Suppressor macrophage treated with lipopolysaccharide for 4 hours (primary cell): ENCODE results near the gene CMTM8.

Source experiments
- DNase-seq: peaks from one replicate; pipeline ENCODE4 v3.0.0-alpha.2; 2020

CMTM8 gene

DNA sequence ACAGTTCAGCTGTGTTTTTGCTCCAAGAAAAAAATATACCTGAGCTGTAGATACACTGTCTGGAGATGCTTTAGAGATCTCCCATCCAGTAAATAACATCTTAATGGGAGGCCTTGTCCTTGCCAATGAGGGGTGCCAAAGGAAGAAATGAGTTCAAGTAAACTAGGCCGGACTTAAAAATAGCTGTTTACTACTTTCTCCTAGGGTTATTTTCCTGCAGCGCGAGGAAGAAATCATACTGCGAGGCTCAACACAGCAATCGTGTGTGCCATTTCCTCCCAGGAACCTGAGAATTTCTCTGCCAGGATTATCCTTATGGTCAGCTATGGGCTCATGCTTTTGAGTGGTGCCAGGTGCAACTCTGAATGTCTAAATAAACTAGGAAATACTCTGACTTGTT is 71.9 kb downstream of the CMTM8 start:
- no peak for DNase-seq

DNA sequence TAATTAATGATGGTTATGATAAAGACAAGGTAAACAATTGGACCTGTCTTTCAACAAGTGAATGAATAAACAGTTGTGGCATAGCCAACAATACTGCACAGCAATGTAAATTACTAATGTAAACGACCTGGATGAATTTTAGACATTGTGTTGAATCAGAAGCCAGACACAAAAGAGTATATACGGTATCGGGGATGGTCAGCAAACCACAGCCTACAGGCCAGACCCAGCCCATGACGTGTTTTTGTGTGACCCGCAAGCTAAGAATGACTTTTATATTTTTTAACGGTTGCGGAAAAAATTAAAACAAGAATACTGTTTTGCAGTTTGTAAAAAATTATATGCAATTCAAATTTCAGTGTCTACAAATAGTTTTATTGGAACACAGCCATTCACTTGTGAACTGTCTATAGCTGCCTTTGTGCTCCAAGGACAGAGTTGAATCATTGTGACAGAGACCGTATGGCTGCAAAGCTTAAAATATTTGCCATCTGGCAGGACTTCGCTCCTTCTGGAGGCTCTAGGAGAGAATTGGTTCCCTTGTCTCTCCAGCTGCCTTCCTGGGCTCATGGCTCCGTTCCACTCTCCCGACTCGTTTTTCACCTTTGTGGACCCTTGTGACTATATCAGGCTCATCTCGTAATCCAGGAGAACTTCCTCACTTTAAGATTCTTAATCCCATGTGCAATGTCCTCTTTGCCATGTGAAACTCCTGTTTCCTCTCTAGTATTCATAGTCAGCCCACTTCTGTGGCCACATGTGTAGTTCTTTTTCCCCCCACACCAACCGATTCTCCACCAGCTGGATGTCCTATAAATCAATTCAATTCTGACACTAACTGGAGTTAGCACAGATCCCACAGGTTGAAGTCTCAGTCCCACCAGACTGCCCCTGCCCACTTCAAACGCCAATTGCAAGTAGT is 72.7 kb downstream of the CMTM8 start:
- no peak for DNase-seq

DNA sequence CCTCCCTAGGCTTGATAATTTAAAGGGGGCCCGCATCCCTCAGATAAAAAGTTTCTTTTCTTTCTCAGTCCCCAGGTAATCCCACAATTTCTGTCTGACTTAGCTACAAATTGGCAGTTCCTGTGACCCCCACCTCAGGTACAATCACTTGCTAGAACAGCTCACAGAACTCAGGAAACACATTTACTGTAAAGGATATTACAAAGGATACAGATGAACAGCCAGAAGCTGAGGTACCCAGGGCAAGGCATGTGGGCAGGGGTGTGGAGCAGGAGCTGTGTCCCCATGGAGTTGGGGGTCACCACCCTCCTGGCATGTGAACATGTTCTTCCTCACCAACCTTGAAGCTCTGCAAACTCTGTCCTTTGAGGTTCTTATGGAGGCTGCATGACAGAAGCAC is 73.8 kb downstream of the CMTM8 start:
- no peak for DNase-seq

DNA sequence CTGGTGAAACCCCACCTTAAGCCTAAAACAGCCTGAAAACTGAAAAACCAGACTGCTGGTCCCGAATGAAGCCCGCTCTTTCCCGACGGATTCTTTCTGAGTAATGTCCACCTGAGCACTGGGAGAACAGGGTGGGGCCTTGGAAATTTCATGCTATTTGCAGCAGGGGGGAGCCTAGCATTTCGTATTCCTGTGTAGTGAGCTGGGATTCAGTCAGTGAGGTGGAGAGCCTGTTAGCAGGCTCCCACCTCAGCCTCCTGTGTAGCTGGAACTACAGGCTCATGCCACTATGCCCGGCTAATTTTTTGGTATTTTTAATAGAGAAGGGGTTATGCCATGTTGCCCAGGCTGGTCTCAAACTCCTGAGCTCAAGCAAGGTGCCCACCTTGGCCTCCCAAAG is 74.7 kb downstream of the CMTM8 start:
- no peak for DNase-seq

DNA sequence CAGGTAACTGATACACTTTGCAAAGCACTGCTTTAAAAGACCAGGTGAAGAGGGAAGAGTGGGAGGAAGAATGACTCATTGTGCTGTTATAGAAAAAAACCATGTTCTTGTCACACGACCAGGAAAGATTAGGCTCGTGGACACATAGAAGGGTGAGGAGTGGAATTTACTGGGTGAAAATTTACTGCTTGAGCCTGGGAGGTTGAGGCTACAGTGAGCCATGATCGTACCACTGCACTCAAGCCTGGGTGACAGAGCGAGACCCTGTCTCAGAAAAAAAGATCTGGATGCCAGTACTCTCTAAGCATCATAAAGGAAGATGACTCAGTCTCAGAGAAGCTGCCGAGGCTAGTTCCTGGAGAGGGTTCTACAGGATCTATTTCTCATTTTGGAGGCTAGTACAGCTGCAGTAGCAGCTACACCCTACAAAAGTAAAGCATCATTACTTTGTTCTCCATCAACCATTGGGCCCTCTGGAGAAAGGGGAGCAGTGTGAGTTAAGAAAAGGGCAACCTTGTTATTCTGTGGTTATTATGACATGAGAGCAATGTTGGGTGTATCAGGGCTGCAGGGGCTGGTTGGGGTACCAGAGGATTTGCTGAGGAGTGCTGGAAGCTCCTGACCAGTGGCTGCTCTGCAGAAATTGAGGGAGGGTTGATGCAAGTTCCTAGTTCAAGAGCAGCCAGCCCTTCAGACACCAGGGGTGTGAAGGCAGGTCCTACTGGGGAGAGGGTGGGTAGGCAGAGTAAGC is 75.4 kb downstream of the CMTM8 start:
- DNase-seq: no peak

DNA sequence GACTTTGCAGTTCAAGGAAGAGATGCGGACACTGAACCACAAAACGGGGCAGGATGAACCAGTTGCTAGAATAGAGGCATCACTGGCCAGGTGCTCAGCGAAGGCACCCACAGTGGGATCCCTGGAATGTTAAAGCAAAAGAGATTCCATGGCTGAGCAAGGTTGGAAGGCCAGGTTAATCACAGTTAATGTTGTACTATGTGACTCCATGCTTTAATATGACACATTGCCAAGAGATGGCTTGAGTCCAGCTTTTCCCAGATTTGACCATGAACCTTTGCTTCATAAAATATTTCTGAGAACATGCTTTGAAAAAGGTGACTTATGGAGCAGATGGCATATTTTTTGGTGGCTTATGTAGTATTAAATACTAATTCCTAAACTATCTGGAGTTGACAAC is 77.0 kb downstream of the CMTM8 start:
- no peak for DNase-seq

DNA sequence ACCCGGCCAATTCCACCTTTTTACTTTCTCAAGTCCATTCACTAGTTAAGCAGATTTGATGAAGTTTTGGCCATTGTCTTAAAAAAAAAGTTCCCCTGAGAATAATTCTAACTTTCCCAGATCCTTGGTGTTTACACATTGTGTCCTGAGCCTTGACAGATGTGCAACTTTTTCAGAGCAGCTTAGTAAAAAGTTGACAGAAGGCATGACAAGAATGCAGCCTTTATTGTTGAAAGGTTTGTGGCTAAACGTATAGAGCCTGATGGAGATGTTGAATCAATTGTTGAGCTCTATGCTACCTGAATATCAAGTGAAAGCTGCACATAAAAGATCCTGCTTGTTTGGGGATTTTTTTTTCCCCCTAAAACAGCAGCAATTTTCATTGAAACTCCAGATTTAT is 77.8 kb downstream of the CMTM8 start:
- DNase-seq: no peak

DNA sequence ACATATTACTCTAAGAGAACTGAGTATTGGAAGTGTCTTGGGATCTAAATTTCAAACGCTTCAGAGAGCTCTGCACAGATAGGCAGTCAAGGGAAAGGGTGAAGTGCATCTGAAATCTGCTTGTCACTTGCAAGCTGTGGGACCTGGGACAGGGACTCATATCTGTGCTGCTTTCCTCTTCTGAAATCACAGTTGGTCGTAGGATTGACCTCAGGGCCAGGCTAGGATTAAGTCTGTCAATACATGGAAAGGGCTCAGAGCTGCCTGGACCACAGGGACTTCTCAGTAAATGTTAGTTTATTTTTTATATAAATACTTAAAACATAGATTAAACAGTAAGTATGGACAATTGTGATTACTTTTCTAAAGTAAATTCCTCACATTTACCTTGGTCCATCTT is 78.5 kb downstream of the CMTM8 start:
- DNase-seq: no peak

DNA sequence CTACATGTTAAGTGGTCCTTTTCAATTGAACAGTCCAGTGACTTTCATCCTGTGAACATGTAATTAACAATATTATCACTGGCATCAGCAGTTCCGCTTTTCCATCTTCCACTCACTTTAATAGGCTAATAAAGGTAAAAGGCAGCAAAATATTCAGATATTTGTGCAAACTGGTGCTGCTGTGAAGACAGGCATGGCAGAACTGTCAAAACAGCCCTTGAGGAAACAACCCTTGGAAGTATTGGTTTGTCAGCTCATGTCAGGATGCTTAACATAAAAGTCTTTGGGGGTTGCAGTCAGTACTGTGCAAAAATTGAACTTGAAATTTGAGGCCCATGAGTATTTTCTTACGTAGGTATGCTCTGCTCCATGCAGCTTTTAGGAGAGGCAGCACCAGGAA is 81.1 kb downstream of the CMTM8 start:
- DNase-seq: no peak

DNA sequence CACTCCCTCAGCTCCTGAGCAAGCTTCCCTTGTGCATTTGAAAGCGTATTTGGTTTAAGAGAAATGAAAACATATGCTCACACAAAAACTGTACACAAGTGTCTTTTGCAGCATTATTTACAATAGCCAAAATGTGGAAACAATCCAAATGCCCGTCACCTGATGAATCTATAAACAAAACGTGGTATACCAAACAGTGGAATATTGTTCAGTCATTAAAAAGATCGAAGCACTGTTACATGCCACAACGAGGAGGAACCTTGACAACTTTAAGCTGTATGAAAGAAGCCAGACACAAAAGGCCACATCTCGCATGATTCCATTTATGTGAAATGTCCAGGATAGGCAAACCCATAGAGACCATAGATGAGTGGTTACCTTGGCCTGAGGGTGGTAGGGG is 81.6 kb downstream of the CMTM8 start:
- no peak for DNase-seq

DNA sequence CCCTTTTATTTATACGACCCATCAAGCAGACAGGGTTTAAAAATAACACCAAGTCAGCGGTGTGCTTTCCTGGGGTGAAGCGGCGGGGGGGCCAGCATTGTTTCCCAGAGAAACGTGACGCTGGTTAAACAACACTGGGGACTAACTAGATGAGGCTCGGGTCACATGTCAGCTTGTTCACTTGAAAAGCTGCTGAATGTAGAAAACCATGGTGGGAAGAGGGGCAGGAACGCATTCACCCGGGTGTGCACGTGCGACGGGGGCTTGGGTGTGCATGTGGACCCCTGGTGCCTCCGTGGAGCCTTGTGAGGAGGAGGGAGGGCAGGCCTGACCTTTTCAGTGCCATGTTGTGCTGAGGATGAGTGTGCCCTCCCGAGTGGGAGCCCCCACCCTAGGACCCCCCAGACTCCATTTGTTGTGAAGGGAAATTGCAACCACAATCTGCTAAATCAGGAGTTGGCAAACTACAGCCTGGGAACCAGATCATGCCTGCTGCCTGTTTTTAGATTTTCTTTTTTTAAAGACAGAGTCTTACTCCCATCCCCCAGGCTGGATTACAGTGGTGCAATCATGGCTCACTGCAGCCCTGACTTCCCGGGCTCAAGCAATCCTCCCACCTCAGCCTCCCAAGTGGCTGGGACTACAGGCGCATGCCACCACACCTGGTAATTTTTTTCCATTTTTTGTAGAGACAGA is 82.8 kb downstream of the CMTM8 start:
- DNase-seq: no peak

DNA sequence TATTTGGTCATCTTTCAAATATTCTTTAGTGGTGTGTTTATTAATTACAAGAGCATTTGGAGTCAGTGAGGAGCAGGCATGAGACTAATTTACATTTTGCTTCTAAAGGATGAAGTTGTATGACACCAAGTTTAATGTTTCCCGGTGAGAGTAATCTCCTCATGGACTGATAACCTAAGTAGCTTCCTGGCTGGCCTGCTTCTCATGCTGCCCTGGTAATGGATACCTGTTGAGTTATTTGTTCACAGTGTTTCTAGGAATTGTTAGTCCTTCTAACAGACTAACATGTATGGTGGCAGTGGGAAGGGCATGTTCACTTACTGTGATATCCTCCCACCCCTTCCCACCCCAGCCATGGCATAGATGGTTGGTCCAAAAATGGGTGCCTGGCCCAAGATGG is 83.8 kb downstream of the CMTM8 start:
- no peak for DNase-seq

DNA sequence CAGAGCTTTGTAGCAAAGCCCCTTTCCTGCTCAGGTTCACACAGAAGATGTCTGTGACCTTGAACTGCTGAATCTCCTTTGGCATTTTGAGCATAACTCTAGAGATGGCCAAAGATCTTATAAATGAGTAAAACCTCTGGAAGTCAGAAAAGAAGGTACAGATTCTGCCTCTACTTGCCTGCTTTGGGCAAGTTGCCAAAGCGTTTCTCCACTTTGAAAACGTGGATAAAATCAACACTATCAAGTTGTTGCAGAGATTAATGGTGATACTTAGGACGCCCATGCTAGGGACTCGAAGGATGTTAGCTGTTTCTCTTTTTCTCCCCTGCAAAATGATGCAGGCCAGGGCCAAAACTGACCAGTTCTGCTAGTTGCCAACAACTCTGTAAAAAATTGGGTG is 85.1 kb downstream of the CMTM8 start:
- DNase-seq: no peak

DNA sequence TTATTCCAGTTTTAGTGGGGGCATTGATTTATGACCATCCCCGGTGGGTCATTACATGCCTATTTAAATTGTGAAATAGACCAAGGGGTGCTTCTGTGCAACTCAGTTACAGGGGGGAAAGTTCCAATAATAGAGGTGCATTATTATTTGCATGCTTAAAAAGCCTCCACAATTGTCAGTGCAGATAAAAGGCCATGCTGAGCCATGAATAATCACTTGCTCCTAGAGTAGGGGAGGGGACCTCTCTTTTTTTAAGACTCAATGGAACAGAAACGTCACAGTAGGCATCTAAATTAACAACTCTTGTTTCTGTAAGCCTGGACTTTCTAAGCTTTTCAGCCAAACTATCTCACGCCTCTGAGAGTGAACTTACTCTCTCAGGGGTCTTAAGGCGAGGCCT is 86.7 kb downstream of the CMTM8 start:
- no peak for DNase-seq

DNA sequence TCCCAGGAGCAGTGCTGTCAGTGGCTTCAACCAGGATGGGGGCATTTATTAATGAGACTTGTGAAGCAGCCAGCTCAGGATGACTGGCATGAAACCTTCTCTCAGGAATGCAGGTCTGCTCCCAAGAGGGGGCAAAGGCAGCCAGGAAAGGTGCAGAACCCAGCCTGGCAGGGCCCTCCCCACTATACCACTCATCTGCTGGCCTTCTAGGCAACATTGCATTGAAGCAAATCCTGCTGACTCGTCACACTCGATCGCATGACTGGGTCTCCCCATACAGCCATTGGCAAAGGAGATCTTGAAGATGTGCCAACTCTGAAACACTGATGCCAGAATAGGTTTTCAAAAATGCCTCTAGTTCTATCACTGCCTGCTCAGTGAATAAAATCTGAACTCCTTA is 87.4 kb downstream of the CMTM8 start:
- no peak for DNase-seq

DNA sequence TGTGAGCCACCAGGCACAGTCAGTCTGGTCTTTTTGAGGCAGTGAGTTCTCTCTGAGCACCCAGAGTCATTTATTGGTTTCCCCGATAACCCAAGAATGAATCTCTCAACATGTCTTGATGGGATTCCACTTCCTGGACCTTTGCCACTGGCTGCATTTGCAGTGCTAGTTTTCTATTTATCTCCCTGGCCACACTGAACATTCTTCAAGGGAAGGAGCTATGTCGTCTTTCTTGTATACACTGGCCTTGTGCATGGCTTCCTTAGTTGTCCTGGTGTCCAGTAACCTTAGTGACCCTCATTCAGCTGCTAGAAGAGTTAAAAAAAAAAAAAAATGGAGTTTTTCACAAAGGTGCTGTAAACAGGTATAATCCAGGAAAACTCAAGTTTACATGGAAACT is 88.3 kb downstream of the CMTM8 start:
- no peak for DNase-seq

DNA sequence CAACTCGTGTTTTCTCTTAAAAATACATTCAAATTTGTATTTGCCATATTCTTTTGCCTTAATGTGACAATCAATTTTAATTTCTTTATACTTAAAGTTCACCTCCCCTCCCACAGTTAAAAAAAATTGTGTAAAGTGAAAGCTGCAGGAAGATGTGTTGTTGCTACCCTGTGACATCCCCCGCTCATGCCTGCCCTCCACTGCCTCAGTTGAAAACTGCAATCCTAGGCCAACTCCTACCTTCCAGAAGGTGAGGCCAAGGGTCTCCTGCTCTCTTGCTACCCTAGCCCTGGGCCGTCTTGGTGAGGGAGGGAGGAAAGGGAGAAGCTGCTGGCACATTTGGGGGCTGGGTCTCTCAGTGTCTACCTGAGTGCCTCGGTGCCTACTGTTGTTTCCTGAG is 96.2 kb downstream of the CMTM8 start:
- no peak for DNase-seq

DNA sequence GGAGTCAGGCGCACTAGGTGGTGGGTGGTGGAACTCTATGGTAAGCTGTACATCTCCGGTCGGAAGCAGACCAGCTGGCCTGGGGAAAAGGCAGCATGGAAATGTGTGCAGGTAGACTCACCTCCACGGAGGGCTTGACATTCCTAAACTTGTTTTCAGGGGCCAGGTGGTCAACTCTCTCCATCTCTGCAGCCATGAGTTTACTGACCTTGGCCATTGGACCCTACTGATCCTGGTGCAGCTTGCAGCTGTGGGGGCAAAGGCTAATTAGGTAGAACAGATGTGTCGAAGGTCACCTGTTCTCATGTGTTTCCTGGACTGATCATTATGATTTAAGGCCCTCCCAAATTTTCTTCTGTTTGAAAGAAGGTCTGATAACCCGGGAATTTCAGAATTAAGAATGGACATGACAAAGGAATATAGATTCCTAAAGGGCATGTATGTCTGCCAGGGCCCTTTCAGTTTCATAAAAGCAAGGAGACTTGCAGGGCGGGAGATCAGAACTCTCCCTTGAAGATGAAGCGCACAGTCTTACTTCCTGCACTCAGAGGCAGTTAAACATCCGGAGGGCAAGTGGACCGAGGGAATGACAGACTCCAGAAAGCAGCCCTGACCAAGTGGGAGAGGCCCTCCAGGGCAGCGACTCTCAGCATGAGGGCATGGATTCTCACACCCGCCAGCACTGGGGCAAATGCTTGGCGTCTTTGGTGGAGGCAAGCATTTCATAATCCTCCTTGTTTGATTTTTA is 97.1 kb downstream of the CMTM8 start:
- DNase-seq: no peak

DNA sequence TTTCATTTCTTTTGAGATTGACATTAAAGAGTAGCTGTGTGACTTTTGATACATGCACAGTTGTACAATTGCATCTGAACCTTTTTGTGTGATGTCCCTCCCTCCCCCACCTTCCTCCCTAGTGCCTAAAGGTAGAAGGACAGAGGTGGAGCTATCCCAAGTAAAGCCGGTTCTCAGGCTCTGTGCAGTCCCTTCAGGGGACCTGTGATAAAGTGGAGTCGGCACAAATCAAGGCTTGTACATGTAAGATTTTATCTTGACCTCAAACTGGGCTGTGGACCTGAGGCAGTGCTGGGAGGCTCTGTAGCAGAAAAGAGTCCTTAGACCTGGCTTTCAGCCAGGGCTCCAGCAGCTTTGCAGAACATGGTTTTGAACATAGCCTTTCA is 97.6 kb downstream of the CMTM8 start:
- DNase-seq: no peak

DNA sequence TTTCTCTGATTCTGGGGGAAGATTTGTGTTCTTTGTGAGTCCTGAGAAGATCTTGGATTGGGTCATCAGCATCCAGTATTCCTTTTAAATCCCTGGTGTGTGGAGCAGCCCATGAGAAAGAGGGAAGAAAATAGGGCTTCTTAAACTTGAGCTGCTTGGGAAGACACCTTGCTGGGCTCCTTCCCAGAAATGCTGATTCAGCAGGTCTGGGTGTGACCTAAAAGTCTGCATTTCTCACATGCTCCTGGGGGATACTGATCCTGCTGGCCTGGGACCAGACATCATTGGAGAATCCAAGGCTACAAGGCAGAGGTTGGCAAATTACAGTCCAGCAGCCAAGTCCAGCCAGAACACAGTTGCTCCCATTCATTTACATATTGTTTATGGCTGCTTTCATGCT is 99.0 kb downstream of the CMTM8 start:
- no peak for DNase-seq

DNA sequence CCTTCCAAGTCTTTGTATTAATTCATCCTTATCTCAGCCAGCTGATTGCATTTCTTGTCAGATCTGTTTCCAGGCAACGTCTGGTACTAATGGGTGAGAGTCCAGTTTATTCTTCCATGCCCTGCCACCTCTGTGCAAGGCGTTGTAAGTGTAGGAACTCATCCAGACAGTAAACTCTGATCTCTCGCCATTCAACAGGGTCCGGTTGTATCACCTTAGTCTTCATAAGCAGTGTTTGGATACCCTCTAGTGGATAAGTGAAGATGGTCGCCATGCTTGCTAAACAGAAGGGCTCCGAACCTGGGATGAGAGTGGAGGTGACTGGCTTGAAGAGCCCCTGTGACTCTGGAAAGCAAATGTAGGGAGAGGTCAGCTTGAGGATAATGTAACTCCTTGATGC is 101.6 kb downstream of the CMTM8 start:
- DNase-seq: peak; percentile 27

DNA sequence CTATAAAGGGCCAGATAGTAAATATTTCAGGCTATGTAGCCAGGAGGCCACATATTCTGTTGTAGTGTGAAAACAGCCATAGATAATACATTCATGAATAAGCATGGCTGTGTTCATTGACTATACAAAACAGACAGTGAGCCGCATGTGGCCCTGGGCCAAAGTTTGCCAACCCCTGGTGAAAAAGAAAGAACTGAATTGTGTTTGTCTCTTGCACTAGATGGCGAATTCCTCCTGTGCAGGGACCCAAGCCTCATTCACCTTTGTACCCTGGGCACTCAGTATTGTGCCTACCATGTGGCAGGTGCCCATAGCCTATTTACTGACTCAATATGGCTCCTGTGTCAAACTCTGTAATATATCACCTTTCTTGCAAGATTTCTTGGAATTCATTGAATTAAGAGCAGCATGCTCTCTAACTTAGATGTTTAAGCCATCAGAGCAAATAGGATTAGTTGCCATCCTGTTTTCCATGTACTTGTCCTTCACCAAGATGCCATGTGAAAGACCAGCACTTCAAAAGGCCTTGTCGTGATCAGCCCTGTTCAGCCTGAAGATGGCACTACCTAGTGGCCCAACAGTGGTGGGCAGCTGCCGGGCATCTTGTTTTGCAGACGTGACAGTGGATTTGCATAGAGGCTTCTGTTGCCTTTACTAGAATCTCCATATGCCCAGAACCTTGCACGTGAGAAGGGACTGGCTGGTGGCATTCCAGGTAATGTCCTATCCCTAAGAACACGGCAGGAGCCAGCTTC is 102.3 kb downstream of the CMTM8 start:
- DNase-seq: no peak
